GM23338 (cell line): Measurements from ENCODE around the gene DIP2C. TPM values are rescaled to one million over a fixed set of nuclear protein-coding genes. Genes with fewer than 3 reads are reported as not detected.

Source experiments
- ATAC-seq: fragments of 200-7000 bp; cut with Tn5 transposase; 3 replicates; pipeline ENCODE4 v1.9.1; 2020
- DNase-seq: peaks from one replicate; pipeline ENCODE4 v3.0.0-alpha.2; 2015; ENCODE audit warnings: low spot score
- H2AFZ ChIP-seq: fragments of 200-600 bp; sonication (generic); 2 replicates; pipeline ENCODE4 v1.8.0; 2016; ENCODE audit warnings: antibody characterized with exemption, mild to moderate bottlenecking, moderate library complexity
- H3F3A ChIP-seq: fragments of 200-600 bp; sonication (generic); replicated peaks from 2 replicates; pipeline ENCODE4 v1.8.0; 2017; ENCODE audit warnings: antibody characterized with exemption, mixed run types, low read depth
- H3K27ac ChIP-seq: fragments of 200-600 bp; sonication (generic); 2 replicates; pipeline ENCODE4 v1.6.1; 2016; ENCODE audit warnings: low read depth
- H3K27me3 ChIP-seq: fragments of 200-600 bp; sonication (generic); 2 replicates; pipeline ENCODE4 v1.8.0; 2016; ENCODE audit warnings: mild to moderate bottlenecking, mixed run types, moderate library complexity; ENCODE audit not compliant: insufficient read depth
- H3K36me3 ChIP-seq: fragments of 200-600 bp; sonication (generic); 2 replicates; pipeline ENCODE4 v1.8.0; 2016; ENCODE audit warnings: mild to moderate bottlenecking; ENCODE audit not compliant: insufficient read depth
- H3K4me1 ChIP-seq: fragments of 200-600 bp; sonication (generic); 2 replicates; pipeline ENCODE4 v1.8.0; 2016; ENCODE audit warnings: mild to moderate bottlenecking, moderate library complexity; ENCODE audit not compliant: insufficient read depth
- H3K4me2 ChIP-seq: fragments of 200-600 bp; sonication (generic); 2 replicates; pipeline ENCODE4 v1.7.1; 2017; ENCODE audit warnings: mixed run types
- H3K4me3 ChIP-seq: fragments of 200-600 bp; sonication (generic); 2 replicates; pipeline ENCODE4 v1.6.1; 2016; ENCODE audit warnings: mixed run types
- H3K79me2 ChIP-seq: fragments of 200-600 bp; sonication (generic); replicated peaks from 2 replicates; pipeline ENCODE4 v1.8.0; 2017; ENCODE audit warnings: mild to moderate bottlenecking; ENCODE audit not compliant: insufficient read depth
- H3K9me2 ChIP-seq: fragments of 200-600 bp; sonication (generic); 2 replicates; pipeline ENCODE4 v1.8.0; 2017; ENCODE audit not compliant: insufficient read depth
- H4K20me1 ChIP-seq: fragments of 200-600 bp; sonication (generic); replicated peaks from 2 replicates; pipeline ENCODE4 v1.8.0; 2017; ENCODE audit warnings: mild to moderate bottlenecking; ENCODE audit not compliant: insufficient read depth
- H3K27ac Mint-ChIP-seq: 2 replicates; pipeline ENCODE4 v1.8.0; 2020; ENCODE audit warnings: inconsistent platforms, mild to moderate bottlenecking, moderate library complexity, mixed read lengths
- H3K27me3 Mint-ChIP-seq: 3 replicates; pipeline ENCODE4 v1.8.0; 2022; ENCODE audit warnings: low read depth, mild to moderate bottlenecking, moderate library complexity, mixed read lengths, inconsistent platforms; ENCODE audit not compliant: insufficient read depth, poor library complexity
- H3K36me3 Mint-ChIP-seq: 3 replicates; pipeline ENCODE4 v1.8.0; 2021; ENCODE audit warnings: low read depth, mild to moderate bottlenecking, inconsistent platforms, moderate library complexity, mixed read lengths
- H3K4me1 Mint-ChIP-seq: 3 replicates; pipeline ENCODE4 v1.8.0; 2020; ENCODE audit warnings: mild to moderate bottlenecking, inconsistent platforms, mixed read lengths
- H3K4me3 Mint-ChIP-seq: 3 replicates; pipeline ENCODE4 v1.8.0; 2021; ENCODE audit warnings: moderate library complexity, mild to moderate bottlenecking, inconsistent platforms, mixed read lengths
- H3K9me3 Mint-ChIP-seq: 3 replicates; pipeline ENCODE4 v1.8.0; 2020; ENCODE audit warnings: moderate library complexity, mild to moderate bottlenecking, inconsistent platforms, mixed read lengths
- CTCF ChIP-seq, 2 experiments: fragments of 200-600 bp in 1 of 2; sonication (generic) in 1 of 2; conservative IDR thresholded peaks; 2 replicates each; pipeline versions ENCODE4 v1.5.1 to v1.6.1; 2016 to 2017; ENCODE audit warnings: antibody characterized with exemption in 2 of 2, low read depth in 2 of 2, mild to moderate bottlenecking in 2 of 2, moderate library complexity in 1 of 2
- JUNB ChIP-seq: IDR thresholded peaks from one replicate; pipeline ENCODE4 v1.6.1; 2016; ENCODE audit warnings: antibody characterized with exemption; ENCODE audit not compliant: unreplicated experiment
- REST ChIP-seq: IDR thresholded peaks from one replicate; pipeline ENCODE4 v1.6.1; 2018; ENCODE audit warnings: antibody characterized with exemption; ENCODE audit not compliant: unreplicated experiment
- STAT1 ChIP-seq: IDR thresholded peaks from one replicate; pipeline ENCODE4 v1.6.1; 2016; ENCODE audit warnings: antibody characterized with exemption; ENCODE audit not compliant: unreplicated experiment
- polyA plus RNA-seq: library from polyadenylated mRNA; unstranded; fragments of >200 nt; fragmentation: Nextera tagmentation; extraction: Ambion mirVana; gene quantifications from 2 replicates; pipeline ENCODE4 v1.2.1, GENCODE V29; 2016
- total RNA-seq: library from RNA; depleted of rRNA; stranded (reverse); fragments of >200 nt; shearing (Covaris generic); gene quantifications from 2 replicates; pipeline ENCODE4 v1.2.3, GENCODE V29; 2014

DIP2C gene
- total and polyA plus RNA-seq, 2 experiments from 2014 or later, result 5.1 to 7.7 TPM

- TF ChIP-seq REST (no peak), JUNB (no peak)
These were observed 54.2 kb downstream of the DIP2C start (continued) for GRCh38 chr10:635088-635861.

- Histone ChIP-seq H3K27me3 (no peaks in the 10 kb centered on the region), H4K20me1 (peaks cover 32% of the 10 kb centered on the region), H3K36me3 (no peaks in the 10 kb centered on the region), H3K4me3 (no peak overlapping the region), H3K9me2 (no peaks in the 10 kb centered on the region), H3F3A (no peaks in the 10 kb centered on the region), H3K4me1 (peaks cover 12% of the 10 kb centered on the region; the same call in 1 of the 2 replicates), H3K79me2 (peaks cover 40% of the 10 kb centered on the region), H3K27ac (no peak overlapping the region), H3K4me2 (no peak overlapping the region), H2AFZ (no peak overlapping the region)
- peaks cover 3% of the 10 kb centered on the region for H3K27me3 Mint-ChIP-seq
- no peak for DNase-seq
- no peaks in the 10 kb centered on the region; the same call in 2 of the 3 replicates for H3K36me3 Mint-ChIP-seq
- H3K4me1 Mint-ChIP-seq, result peaks cover 26% of the 10 kb centered on the region
- no peak overlapping the region for H3K4me3 Mint-ChIP-seq
- no peaks in the 10 kb centered on the region for H3K9me3 Mint-ChIP-seq
- ATAC-seq, result no peak
- H3K27ac Mint-ChIP-seq, result no peak overlapping the region; the same call in 1 of the 2 replicates
- TF ChIP-seq CTCF (conservative IDR thresholded peaks at IDR 0.05; ENCODE audit: low read depth in 2 of 2), result no peak
- no peak for TF ChIP-seq STAT1
These were observed 55.2 kb downstream of the DIP2C start for GRCh38 chr10:634256-634655.
